ENCODE data around the gene ARHGAP45. TPM values are rescaled to one million over a fixed set of nuclear protein-coding genes. Genes with fewer than 3 reads are reported as not detected.
A peak's percentile ranks its signal among the peaks of the same experiment; 100 is the strongest.
"Not testable (repeated sequence)": the region's sequence is repeated elsewhere in the genome, so short reads cannot be mapped to it uniquely, and the experiment has no call there.

ARHGAP45 gene, protein sequence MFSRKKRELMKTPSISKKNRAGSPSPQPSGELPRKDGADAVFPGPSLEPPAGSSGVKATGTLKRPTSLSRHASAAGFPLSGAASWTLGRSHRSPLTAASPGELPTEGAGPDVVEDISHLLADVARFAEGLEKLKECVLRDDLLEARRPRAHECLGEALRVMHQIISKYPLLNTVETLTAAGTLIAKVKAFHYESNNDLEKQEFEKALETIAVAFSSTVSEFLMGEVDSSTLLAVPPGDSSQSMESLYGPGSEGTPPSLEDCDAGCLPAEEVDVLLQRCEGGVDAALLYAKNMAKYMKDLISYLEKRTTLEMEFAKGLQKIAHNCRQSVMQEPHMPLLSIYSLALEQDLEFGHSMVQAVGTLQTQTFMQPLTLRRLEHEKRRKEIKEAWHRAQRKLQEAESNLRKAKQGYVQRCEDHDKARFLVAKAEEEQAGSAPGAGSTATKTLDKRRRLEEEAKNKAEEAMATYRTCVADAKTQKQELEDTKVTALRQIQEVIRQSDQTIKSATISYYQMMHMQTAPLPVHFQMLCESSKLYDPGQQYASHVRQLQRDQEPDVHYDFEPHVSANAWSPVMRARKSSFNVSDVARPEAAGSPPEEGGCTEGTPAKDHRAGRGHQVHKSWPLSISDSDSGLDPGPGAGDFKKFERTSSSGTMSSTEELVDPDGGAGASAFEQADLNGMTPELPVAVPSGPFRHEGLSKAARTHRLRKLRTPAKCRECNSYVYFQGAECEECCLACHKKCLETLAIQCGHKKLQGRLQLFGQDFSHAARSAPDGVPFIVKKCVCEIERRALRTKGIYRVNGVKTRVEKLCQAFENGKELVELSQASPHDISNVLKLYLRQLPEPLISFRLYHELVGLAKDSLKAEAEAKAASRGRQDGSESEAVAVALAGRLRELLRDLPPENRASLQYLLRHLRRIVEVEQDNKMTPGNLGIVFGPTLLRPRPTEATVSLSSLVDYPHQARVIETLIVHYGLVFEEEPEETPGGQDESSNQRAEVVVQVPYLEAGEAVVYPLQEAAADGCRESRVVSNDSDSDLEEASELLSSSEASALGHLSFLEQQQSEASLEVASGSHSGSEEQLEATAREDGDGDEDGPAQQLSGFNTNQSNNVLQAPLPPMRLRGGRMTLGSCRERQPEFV
- 0.13 and 0.57 TPM in 2 replicates for total RNA-seq (2014; rRNA removed)
- 3.5 TPM for polyA plus RNA-seq (2012)

DNA sequence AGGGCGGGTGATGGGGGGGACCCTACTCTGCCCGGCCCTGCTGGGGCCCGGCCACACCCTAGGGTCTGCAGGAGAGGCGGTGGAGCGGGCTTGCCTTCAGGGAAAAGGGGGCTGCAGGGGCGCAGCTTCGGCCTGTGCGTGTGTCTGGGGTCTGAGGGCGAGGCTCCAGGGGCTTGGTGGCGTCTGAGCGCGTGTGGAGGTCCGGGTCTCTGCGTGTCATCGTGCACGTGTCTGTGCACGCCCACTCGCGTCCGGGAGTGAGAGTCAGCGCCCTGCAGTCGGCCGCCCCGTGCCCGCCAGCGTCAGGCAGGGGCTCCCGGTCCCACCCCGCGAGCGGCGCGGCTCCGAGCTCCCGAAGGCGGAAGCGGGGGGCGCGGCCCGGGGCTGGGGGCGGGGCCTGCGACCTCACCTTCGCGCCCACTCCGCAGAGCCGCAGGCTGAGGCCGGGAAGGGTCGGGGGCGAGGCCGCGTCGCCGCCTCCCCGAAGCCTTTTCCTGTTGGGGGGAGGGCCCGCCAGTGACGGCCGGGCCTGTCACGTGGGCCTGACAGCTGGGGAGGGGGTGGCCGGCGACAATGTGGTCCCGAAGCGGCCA lies at the start of gene ARHGAP45:
ARHGAP45 (plus strand) TSS at position 420 of the 593 bp plus-strand sequence. CDS start 239 bp downstream, outside the sequence.
- DNase-seq (ENCODE audit: low read depth) = no peak

DNA sequence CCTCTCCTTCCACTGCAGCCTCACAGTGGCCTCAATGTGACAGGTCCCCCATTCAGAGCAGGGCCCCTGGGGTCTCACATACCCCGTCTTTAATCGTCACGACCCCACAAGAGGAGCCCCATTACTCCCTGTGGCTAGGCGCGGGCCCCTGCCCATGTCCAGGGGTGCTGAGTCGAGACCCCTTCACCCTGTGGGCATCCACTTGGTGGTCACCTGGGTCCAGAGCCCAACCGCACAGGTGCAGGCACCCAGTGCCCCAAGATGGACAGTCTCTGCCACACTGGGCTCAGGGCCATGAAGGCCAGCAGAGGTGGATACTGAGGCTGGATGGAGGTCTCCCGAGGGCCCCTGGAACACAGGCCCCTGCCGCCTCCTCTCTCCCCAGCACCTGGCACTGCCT lies 49.1 kb upstream of the ARHGAP45 start:
- no peak for DNase-seq (ENCODE audit: low read depth)

DNA sequence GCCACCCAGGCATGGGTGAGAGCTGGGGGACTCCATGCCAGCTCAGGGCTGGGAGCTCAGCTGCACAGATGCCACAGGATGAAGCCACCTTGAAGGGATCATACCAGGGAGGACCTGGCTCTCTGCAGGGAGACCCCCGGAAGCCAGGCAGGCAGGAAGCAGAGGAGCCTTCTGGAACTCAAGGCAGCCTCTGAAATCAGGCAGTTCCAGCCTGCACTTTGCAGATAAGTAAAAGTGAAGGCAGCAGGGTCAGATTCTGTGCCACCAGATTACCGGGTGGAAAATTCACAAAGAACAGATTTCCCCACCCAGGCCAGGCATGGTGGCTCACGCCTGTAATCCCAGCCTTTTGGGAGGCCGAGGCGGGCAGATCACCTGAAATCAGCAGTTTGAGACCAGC lies 48.6 kb upstream of the ARHGAP45 start:
- DNase-seq (ENCODE audit: low read depth) = no peak

DNA sequence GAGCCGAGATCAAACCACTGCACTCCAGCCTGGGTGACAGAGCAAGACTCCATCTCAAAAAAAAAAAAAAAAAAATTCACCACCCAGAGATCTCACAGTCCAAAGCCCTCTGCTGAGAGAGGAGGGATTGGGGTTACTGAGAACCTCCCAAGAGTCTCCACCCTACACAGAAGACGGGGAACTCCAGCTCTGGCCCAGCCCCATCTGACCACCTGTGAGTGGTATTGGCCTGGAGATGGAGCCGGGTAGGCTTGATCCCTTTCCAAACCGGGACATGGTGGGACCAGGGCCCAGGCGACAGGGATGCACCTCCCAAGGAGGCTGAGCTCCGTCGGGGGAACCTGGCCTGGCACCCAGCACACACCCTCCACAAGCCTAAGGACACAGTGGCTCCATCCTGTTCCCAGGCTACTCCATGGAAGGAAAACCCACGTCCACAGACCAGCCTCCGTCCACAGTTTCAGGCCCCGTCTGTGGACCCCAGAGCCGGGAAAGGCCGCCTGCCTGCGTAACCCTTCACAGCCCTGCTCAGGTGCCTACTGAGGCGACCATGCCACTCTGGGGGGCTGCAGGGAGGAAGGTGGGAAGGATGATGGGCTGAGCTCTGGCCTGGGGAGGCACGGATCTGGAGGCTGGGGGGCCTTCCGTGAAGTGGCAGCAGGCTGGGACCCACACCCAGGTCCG lies 47.9 kb upstream of the ARHGAP45 start:
- no peak for DNase-seq (ENCODE audit: low read depth)

DNA sequence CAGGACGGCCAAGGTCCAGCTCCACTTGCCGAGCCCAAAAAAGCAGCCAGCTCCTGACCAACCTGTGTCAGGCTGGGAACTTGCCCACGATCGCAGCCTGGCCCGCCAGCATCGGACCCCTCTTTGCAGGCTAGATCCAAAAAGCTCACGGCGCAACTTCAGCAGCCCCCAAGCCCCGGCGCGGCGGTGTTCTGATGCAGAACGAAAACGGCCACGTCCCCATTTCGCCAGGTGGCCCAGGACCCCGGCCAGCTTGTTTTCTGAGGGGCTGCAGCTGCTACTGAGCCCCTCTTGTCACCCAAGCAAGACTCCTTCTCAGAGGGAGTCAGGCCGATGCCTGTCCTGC lies 47.4 kb upstream of the ARHGAP45 start:
- no peak for DNase-seq (ENCODE audit: low read depth)

DNA sequence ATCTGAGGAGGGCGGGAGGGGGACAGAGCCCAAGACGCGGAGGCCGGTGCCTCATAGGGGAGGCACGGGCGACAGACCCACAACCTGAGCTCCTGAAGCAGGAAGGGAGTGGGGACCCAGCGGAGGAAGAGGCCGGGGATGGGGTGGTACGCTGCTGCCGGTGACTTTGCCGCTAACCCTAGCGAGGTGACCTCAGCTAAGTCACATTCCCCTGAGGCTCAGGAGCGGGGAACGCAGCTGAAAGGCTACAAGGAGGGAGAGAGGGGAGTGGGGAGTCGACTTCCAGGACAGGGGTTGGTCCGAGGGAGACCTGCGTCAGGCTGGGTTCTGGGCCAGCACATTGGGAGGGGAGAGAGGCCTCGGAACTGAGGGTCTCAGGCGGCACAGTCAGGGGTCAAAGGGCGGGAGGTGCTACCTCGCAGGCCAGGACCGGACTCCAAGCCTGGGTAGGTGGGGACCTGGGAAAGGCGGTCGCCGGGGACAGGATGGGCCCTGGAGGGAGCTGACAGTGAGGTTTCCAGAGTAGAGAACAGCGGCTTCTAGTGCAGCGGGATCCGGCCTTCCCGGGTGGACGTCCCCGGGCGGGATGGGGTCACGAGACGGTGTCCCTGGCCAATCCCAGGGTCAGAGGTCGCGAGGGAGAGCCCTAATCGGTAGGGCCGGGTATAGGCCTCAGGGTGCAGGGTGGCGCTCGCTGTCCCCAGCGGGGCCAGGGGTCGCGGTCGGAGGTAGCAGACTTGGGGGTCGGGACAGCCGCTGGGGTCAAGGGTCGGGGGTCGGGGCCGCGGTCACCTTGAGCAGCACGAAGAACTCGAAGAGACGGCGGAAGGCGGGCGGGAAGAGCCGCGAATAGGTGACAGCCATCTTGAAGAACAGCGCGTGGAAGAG lies 46.7 kb upstream of the ARHGAP45 start:
- DNase-seq (ENCODE audit: low read depth) = no peak

DNA sequence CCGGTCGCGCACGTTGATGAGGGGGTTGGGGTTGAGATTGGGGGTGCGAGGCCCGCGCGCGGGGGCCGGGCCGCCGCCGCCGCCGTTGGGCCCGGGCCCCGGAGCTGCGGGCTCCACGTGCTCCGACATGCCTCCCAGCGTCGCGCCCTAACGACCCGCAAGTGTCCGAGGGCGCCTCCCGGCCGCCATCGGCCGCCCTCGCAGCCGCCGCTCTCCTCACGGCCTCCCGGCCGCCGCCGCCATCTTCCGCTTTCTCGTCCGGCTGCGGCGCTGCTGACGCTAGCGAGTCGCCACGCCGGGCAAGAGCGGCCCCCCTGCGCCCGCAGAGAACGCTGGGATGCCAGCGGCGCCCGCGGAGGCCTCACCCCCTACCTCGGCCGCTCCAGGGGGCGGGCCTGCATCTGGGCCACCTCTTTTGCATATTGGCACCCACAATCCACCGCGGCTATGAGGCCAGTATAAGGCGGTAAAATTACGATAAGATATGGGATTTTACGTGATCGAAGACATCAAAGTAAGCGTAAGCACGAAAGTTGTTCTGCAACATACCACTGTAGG lies 46.0 kb upstream of the ARHGAP45 start, which contains the start of gene TMEM259:
TMEM259 (minus strand) TSS at position 256 of the 558 bp plus-strand sequence; CDS start at position 129, 127 bp downstream.
- peak; percentile 95 for DNase-seq (ENCODE audit: low read depth)

DNA sequence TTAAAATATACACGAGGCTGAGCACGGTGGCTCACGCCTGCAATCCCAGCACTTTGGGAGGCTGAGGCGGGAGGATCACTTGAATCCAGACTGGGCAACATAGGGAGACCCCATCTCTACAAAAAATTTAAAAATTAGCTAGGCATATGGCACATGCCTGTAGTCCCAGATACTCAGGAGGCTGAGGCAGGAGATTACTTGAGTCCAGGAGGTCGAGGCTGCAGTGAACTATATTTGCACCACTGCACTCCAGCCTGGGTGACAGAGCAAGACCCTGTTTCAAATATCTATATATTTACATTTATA lies 43.1 kb upstream of the ARHGAP45 start:
- DNase-seq (ENCODE audit: low read depth) = not testable (repeated sequence)

DNA sequence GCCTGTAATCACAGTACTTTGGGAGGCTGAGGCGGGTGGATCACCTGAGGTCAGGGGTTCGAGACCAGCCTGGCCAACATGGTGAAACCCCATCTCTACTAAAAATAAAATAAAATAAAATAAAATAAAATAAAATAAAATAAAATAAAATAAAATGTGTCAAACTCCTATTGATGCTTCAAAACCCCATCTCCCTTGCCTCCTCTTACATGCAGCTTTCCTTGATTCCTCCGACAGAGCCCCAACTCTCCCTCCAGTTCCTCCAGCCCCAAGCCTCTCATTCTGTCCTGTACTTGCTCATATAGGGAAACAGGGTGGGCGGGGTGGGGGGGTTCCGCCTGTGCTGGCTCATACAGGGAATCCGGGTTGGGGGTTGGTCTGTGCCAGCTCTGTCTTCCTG lies 41.9 kb upstream of the ARHGAP45 start:
- DNase-seq (ENCODE audit: low read depth) = not testable (repeated sequence)

DNA sequence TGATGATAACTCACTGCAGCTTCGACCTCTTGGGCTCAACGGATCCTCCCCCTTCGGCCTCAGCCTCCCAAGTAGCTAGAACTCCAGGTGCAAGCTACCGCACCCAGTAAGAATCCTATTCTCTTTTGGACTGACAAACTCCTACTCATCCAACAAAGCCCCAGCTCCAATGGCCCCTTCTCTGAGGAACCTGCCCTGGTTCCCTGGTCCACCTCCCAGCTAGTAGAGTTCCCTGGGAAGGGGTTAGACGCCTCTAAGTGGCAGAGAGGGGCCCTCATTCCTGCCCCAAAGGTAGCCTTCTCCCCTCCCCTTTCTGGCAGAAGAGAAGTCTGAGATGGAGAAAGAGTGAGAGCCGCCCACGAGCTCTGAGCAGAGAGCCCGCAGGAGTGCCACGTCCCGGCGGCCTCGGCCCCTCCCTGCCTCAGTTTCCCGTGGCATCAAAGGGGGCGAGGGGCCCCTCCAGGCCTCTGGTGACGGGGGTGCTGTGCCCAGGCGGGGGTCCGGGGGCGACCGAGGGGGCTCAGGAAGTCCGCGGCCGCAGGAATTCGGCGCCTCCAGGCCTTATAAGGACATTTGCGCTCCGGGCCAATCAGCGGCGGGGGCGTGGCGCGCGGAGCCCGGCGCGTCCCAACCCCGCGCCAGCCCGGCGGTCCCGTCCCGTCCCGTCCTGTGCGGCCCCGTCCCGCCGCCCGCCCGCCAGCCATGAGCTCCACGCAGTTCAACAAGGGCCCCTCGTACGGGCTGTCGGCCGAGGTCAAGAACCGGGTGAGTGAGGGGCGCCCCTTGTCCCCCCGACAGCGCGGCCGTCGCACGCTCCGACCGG lies 40.8 kb upstream of the ARHGAP45 start, which contains the start of gene CNN2:
CNN2 (plus strand) TSS at position 649 of the 823 bp plus-strand sequence; CDS start at position 703, 54 bp downstream.
- DNase-seq (ENCODE audit: low read depth) = peak; percentile 59

DNA sequence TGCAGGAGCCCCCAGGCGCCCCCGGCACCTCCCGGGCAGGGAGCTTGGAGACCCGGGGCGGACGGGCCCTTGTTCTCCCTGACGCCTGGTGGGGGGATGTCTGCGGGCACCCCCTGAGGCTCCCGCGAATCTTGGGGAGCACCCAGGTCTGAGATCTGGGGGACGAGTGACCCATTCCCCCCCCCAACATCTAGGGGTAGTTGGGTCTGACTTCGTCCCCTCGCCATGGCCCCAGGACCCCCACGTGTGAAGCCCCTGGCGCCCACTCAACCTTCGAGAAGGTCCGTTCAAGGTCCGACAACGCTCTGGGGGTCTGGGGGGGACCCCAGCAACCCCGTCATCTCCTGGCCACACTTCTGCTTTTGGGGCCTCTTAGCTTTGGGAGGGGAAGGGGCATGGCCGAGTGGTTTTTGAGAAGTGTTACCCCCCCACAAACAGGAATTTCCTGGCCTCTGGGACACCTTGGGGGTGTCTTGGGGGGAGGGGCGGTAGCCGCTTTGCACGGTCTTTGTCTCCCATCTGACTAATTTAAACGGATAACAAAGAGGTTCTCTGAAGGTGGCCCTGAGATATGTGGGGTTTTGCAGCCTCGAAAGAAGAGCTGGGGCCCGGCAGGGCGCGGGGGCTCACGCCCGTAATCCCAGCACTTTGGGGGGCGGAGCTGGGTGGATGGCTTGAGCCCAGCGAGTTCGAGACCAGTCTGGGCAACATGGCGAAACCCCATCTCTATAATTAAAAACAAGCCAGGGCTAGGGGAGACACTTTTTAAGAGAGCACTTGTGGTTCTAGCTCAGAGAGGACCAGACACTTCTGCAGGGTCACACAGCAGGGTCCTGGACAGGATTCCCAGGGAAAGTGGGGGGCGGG lies 40.0 kb upstream of the ARHGAP45 start:
- DNase-seq (ENCODE audit: low read depth) = peak; percentile 48

DNA sequence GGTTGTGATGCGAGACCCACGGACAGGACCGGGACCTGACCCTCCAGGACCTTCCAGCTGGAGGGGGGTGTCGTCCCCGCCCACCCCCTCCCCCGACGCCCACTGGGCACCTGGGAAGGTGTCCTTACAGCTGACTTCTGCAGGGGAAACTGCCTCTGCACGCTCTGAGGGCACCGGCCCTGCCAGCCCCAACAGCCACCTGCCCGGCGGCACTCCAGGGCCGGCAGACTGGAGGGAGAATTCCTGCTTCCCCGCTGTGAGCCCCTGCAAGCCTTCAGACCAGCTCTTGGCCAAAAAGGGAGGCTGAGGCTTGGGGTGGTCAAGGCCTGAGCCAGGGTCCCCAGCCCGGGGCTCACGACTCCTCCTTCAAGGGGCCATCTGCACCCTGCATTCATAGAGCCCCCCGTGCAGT lies 39.3 kb upstream of the ARHGAP45 start:
- DNase-seq (ENCODE audit: low read depth) = no peak

DNA sequence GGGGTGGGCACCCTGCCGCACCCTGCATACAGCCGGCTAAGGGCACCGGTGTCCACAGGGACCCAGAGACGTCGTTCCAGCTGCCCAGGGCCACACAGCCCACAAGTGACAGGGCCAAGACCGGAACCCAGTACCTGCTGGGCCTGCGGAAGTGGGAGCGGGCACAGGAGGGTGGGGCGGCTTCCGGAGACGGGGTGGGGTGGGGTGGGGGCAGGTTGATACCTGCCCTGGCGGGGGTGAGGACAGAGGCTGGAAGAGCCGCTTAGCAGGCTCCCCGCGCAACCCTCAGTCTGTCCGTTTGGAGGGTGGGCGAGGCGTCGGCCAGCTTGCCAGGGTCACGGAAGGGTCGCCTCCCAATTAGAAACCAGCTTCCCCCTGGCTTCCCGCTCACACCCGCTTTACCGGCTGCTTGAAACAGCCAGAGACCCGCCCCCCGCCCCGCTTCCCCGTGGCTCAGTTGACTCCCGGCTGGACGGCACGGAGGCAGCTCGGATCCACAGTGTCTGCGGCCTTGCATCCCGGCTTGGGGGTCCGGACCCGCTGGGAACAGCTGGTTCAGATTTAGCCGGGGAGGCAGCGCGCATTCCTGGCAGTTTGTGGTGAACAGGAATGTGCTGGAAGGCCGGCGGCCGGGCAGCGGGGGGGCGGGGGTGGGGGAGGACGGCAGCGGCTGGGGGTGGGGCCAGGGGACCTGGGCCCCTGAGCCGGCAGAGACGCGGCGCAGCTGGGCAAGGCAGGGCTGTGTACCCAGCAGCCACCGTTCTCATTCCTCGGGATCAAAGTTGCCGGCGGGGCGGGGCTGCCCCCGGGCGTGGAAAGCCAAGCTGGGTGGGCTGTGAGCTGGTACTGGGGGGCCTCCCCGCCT lies 38.7 kb upstream of the ARHGAP45 start:
- peak; percentile 96 for DNase-seq (ENCODE audit: low read depth)

DNA sequence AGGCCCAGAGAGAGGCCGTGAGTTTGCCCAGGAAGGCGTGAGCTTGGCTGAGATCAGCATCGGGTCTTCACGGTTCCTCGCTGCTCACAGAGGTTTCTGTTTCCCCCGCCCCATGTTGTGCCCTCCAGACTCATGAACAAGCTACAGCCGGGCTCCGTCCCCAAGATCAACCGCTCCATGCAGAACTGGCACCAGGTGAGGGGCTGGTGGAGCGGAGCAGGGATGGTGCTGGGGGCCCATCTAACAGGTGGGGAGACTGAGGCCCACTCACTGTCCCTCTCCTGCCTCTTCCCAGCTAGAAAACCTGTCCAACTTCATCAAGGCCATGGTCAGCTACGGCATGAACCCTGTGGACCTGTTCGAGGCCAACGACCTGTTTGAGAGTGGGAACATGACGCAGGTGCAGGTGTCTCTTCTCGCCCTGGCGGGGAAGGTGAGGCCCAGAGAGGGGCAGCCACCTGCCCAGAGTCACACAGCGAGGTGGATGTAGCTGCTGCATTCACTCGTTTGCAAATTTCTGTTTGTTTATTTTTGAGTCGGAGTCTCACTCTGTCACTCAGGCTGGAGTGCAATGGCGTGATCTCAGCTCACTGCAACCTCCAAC lies 34.6 kb upstream of the ARHGAP45 start:
- no peak for DNase-seq (ENCODE audit: low read depth)

DNA sequence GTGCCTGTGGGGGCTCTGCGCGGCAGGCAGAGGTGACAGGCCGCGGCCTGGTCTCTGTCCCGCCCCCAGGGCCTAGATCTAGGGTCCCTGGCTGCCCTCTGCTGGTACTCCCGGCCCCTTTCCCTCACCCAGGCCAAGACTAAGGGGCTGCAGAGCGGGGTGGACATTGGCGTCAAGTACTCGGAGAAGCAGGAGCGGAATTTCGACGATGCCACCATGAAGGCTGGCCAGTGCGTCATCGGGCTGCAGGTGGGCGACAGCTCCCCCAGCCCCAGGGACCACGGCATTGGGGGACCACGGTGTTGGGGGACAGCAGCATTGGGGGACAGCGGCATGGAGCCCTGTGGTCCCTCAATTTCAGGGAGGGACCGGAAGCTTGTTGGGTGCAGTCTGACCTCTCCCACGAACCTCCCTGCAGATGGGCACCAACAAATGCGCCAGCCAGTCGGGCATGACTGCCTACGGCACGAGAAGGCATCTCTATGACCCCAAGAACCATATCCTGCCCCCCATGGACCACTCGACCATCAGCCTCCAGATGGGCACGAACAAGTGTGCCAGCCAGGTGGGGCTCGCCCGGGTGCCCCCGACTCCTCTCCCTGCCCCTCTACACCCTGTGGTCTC lies 30.9 kb upstream of the ARHGAP45 start:
- no peak for DNase-seq (ENCODE audit: low read depth)

DNA sequence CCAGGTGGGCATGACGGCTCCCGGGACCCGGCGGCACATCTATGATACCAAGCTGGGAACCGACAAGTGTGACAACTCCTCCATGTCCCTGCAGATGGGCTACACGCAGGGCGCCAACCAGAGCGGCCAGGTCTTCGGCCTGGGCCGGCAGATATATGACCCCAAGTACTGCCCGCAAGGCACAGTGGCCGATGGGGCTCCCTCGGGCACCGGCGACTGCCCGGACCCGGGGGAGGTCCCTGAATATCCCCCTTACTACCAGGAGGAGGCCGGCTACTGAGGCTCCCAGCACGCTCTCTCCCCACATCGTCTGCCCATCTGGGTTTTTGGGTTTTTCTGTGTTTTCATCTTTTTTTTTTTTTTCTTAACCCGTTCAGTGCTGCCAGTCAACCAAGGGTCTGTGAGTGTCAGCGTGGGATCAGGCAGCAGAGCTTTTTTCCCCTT lies 29.3 kb upstream of the ARHGAP45 start:
- DNase-seq (ENCODE audit: low read depth) = no peak

Data from LHCN-M2 (cell line).